ENCODE measurements around the gene ZSWIM4. TPM values are rescaled to one million over a fixed set of nuclear protein-coding genes. Genes with fewer than 3 reads are reported as not detected.
A peak's percentile ranks its signal among the peaks of the same experiment; 100 is the strongest.

The ZSWIM4 gene
- total and polyA plus RNA-seq, 2 experiments from 2014 or later: 5.4 to 42.3 TPM

DNA sequence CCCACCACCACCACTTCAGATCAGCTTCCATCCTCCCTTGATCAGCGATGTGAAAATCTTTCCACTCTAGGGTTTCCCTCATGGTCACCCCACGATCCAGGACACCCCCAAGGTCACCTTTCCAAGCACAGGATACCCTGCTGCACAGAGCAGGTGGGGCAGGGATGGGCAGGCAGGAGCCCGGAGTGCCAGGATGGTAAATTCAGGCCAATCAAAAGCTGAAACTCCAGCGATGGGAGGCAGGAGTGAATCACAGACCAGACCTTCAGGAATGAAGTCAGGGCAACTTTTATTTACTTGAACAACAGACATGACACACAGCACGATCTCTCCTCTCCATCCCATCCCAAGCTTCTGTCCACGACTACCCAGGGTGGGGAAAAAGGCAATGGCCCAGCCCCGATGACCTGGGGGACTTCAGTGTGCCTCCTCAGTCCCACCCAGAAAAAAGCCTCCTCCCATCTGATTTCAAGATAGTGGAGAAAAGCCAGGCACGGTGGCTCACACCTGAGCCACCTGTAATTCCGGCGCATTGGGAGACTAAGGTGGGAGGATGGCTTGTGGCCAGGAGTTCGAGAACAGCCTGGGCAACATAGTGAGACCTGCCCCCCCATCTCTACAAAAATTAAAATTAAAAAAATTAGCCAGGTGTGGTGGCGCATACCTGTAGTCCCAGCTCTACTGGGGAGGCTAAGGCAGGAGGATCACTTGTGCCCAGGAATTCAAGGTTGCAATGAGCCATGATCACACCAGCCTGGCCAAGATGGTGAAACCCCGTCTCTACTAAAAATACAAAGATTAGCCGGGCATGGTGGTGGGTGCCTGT is 39.2 kb downstream of the ZSWIM4 start:
- TF ChIP-seq, protein P1, sequence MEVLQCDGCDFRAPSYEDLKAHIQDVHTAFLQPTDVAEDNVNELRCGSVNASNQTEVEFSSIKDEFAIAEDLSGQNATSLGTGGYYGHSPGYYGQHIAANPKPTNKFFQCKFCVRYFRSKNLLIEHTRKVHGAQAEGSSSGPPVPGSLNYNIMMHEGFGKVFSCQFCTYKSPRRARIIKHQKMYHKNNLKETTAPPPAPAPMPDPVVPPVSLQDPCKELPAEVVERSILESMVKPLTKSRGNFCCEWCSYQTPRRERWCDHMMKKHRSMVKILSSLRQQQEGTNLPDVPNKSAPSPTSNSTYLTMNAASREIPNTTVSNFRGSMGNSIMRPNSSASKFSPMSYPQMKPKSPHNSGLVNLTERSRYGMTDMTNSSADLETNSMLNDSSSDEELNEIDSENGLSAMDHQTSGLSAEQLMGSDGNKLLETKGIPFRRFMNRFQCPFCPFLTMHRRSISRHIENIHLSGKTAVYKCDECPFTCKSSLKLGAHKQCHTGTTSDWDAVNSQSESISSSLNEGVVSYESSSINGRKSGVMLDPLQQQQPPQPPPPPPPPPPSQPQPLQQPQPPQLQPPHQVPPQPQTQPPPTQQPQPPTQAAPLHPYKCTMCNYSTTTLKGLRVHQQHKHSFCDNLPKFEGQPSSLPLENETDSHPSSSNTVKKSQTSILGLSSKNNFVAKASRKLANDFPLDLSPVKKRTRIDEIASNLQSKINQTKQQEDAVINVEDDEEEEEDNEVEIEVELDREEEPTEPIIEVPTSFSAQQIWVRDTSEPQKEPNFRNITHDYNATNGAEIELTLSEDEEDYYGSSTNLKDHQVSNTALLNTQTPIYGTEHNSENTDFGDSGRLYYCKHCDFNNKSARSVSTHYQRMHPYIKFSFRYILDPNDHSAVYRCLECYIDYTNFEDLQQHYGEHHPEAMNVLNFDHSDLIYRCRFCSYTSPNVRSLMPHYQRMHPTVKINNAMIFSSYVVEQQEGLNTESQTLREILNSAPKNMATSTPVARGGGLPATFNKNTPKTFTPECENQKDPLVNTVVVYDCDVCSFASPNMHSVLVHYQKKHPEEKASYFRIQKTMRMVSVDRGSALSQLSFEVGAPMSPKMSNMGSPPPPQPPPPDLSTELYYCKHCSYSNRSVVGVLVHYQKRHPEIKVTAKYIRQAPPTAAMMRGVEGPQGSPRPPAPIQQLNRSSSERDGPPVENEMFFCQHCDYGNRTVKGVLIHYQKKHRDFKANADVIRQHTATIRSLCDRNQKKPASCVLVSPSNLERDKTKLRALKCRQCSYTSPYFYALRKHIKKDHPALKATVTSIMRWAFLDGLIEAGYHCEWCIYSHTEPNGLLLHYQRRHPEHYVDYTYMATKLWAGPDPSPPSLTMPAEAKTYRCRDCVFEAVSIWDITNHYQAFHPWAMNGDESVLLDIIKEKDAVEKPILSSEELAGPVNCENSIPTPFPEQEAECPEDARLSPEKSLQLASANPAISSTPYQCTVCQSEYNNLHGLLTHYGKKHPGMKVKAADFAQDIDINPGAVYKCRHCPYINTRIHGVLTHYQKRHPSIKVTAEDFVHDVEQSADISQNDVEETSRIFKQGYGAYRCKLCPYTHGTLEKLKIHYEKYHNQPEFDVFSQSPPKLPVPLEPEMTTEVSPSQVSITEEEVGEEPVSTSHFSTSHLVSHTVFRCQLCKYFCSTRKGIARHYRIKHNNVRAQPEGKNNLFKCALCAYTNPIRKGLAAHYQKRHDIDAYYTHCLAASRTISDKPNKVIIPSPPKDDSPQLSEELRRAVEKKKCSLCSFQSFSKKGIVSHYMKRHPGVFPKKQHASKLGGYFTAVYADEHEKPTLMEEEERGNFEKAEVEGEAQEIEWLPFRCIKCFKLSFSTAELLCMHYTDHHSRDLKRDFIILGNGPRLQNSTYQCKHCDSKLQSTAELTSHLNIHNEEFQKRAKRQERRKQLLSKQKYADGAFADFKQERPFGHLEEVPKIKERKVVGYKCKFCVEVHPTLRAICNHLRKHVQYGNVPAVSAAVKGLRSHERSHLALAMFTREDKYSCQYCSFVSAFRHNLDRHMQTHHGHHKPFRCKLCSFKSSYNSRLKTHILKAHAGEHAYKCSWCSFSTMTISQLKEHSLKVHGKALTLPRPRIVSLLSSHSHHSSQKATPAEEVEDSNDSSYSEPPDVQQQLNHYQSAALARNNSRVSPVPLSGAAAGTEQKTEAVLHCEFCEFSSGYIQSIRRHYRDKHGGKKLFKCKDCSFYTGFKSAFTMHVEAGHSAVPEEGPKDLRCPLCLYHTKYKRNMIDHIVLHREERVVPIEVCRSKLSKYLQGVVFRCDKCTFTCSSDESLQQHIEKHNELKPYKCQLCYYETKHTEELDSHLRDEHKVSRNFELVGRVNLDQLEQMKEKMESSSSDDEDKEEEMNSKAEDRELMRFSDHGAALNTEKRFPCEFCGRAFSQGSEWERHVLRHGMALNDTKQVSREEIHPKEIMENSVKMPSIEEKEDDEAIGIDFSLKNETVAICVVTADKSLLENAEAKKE (CRISPR knock-in tag; IDR thresholded peaks at IDR 0.05): no peak
- TF ChIP-seq STAT1 (IDR thresholded peaks at IDR 0.05; ENCODE audit: unreplicated experiment): no peak
- TF ChIP-seq EZH2phosphoT487 (IDR thresholded peaks at IDR 0.05; ENCODE audit: unreplicated experiment): no peak
- TF ChIP-seq, protein P2, sequence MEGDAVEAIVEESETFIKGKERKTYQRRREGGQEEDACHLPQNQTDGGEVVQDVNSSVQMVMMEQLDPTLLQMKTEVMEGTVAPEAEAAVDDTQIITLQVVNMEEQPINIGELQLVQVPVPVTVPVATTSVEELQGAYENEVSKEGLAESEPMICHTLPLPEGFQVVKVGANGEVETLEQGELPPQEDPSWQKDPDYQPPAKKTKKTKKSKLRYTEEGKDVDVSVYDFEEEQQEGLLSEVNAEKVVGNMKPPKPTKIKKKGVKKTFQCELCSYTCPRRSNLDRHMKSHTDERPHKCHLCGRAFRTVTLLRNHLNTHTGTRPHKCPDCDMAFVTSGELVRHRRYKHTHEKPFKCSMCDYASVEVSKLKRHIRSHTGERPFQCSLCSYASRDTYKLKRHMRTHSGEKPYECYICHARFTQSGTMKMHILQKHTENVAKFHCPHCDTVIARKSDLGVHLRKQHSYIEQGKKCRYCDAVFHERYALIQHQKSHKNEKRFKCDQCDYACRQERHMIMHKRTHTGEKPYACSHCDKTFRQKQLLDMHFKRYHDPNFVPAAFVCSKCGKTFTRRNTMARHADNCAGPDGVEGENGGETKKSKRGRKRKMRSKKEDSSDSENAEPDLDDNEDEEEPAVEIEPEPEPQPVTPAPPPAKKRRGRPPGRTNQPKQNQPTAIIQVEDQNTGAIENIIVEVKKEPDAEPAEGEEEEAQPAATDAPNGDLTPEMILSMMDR (conservative IDR thresholded peaks at IDR 0.05; ENCODE audit: low read depth in 2 of 2): no peak
- no peak for TF ChIP-seq CREB1 (CRISPR knock-in tag; IDR thresholded peaks at IDR 0.05; ENCODE audit: low read depth)
- TF ChIP-seq, protein P3, sequence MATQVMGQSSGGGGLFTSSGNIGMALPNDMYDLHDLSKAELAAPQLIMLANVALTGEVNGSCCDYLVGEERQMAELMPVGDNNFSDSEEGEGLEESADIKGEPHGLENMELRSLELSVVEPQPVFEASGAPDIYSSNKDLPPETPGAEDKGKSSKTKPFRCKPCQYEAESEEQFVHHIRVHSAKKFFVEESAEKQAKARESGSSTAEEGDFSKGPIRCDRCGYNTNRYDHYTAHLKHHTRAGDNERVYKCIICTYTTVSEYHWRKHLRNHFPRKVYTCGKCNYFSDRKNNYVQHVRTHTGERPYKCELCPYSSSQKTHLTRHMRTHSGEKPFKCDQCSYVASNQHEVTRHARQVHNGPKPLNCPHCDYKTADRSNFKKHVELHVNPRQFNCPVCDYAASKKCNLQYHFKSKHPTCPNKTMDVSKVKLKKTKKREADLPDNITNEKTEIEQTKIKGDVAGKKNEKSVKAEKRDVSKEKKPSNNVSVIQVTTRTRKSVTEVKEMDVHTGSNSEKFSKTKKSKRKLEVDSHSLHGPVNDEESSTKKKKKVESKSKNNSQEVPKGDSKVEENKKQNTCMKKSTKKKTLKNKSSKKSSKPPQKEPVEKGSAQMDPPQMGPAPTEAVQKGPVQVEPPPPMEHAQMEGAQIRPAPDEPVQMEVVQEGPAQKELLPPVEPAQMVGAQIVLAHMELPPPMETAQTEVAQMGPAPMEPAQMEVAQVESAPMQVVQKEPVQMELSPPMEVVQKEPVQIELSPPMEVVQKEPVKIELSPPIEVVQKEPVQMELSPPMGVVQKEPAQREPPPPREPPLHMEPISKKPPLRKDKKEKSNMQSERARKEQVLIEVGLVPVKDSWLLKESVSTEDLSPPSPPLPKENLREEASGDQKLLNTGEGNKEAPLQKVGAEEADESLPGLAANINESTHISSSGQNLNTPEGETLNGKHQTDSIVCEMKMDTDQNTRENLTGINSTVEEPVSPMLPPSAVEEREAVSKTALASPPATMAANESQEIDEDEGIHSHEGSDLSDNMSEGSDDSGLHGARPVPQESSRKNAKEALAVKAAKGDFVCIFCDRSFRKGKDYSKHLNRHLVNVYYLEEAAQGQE (IDR thresholded peaks at IDR 0.05; ENCODE audit: unreplicated experiment): no peak
- TF ChIP-seq EZH2 (IDR thresholded peaks at IDR 0.05; ENCODE audit: low read depth, unreplicated experiment): no peak
- TF ChIP-seq JUNB (IDR thresholded peaks at IDR 0.05; ENCODE audit: unreplicated experiment): no peak
- no peak for TF ChIP-seq ZNF331 (CRISPR knock-in tag; IDR thresholded peaks at IDR 0.05; ENCODE audit: low read depth)
- no peak for TF ChIP-seq ZNF114 (CRISPR knock-in tag; IDR thresholded peaks at IDR 0.05)
- no peak for TF ChIP-seq NANOG (IDR thresholded peaks at IDR 0.05; ENCODE audit: borderline replicate concordance)
- TF ChIP-seq POLR2AphosphoS5 (IDR thresholded peaks at IDR 0.05; ENCODE audit: low read depth): no peak
- TF ChIP-seq, protein P4, sequence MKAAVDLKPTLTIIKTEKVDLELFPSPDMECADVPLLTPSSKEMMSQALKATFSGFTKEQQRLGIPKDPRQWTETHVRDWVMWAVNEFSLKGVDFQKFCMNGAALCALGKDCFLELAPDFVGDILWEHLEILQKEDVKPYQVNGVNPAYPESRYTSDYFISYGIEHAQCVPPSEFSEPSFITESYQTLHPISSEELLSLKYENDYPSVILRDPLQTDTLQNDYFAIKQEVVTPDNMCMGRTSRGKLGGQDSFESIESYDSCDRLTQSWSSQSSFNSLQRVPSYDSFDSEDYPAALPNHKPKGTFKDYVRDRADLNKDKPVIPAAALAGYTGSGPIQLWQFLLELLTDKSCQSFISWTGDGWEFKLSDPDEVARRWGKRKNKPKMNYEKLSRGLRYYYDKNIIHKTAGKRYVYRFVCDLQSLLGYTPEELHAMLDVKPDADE (IDR thresholded peaks at IDR 0.05): no peak
- H3K27me3 ChIP-seq (ENCODE audit: insufficient read depth): no peaks in the 10 kb centered on the region
- no peaks in the 10 kb centered on the region for H3K36me3 ChIP-seq (ENCODE audit: insufficient read depth)
- Mint-ChIP-seq H3K36me3 (ENCODE audit: low read depth) (peaks cover 16% of the 10 kb centered on the region), H3K4me1 (peaks cover 11% of the 10 kb centered on the region), H3K27me3 (ENCODE audit: insufficient read depth, low read depth, poor library complexity) (peaks cover 9% of the 10 kb centered on the region), H3K4me3 (peak overlapping the region; percentile 80), H3K9me3 (no peaks in the 10 kb centered on the region), H3K27ac (no peak overlapping the region)
- 0 out of 2 replicates have a peak overlapping the region, but pooled peaks have one; percentile 50 for H3K27ac ChIP-seq (ENCODE audit: low read depth)
- peak overlapping the region; percentile 70 for H3K4me3 ChIP-seq
- peaks cover 17% of the 10 kb centered on the region; the same call in 1 of the 2 replicates for H3K4me1 ChIP-seq (ENCODE audit: insufficient read depth)
- peak overlapping the region; percentile 92 for H3K4me2 ChIP-seq
- peaks cover 18% of the 10 kb centered on the region; the same call in 1 of the 2 replicates for H3F3A ChIP-seq (replicated peaks; ENCODE audit: low read depth)
- H3K79me2 ChIP-seq (replicated peaks; ENCODE audit: insufficient read depth): peaks cover 6% of the 10 kb centered on the region; the same call in 1 of the 2 replicates
- no peaks in the 10 kb centered on the region; the same call in 1 of the 2 replicates for H4K20me1 ChIP-seq (replicated peaks; ENCODE audit: insufficient read depth)
- no peaks in the 10 kb centered on the region for H3K9me2 ChIP-seq (ENCODE audit: insufficient read depth)
- H2AFZ ChIP-seq: no peak overlapping the region
- ATAC-seq: no peak
- DNase-seq (ENCODE audit: low spot score): no peak

All from GM23338 (cell line).